Activated T-cell treated with anti-CD3 and anti-CD28 coated beads for 24 hours (primary cell): ENCODE results near the gene MED12L.
"Not testable (repeated sequence)": the region's sequence is repeated elsewhere in the genome, so short reads cannot be mapped to it uniquely, and the experiment has no call there.

Experiments
- DNase-seq: peaks from one replicate; pipeline ENCODE4 v3.0.0-alpha.2; 2020; ENCODE audit warnings: low read depth

Gene MED12L

GRCh38 chr3:151085227-151085888, at the start of gene MED12L:
Gene MED12L (plus strand): TSS chr3:151085664. CDS start chr3:151086927, 1,263 bp downstream.
- peak; percentile 47 for DNase-seq

- no peak for DNase-seq
These were observed 47.6 kb upstream of the MED12L start for GRCh38 chr3:151037746-151038477.

- no peak for DNase-seq
These were observed 40.8 kb upstream of the MED12L start for GRCh38 chr3:151044706-151045105.

GRCh38 chr3:151047636-151048035, 37.8 kb upstream of the MED12L start:
- no peak for DNase-seq

- no peak for DNase-seq
These were observed 33.9 kb upstream of the MED12L start for GRCh38 chr3:151051533-151051932.

GRCh38 chr3:151052346-151052745, 33.1 kb upstream of the MED12L start:
- DNase-seq = no peak

- no peak for DNase-seq
These were observed 32.7 kb upstream of the MED12L start for GRCh38 chr3:151052756-151053155.

GRCh38 chr3:151058740-151059139, 26.7 kb upstream of the MED12L start:
- no peak for DNase-seq

GRCh38 chr3:151062611-151063010, 22.9 kb upstream of the MED12L start:
- DNase-seq = no peak

GRCh38 chr3:151067158-151067557, 18.3 kb upstream of the MED12L start:
- no peak for DNase-seq

GRCh38 chr3:151072842-151073241, 12.6 kb upstream of the MED12L start:
- DNase-seq = not testable (repeated sequence)

GRCh38 chr3:151074256-151074655, 11.2 kb upstream of the MED12L start:
- DNase-seq = no peak

- no peak for DNase-seq
These were observed 9.4 kb upstream of the MED12L start for GRCh38 chr3:151075869-151076562.

- no peak for DNase-seq
These were observed 8.8 kb upstream of the MED12L start for GRCh38 chr3:151076626-151077025.

GRCh38 chr3:151081082-151081481, 4.4 kb upstream of the MED12L start:
- DNase-seq = not testable (repeated sequence)

- no peak for DNase-seq
These were observed 2.3 kb upstream of the MED12L start for GRCh38 chr3:151082880-151083838.

- no peak for DNase-seq
These were observed 604 bp upstream of the MED12L start for GRCh38 chr3:151084893-151085226.

- DNase-seq = no peak
These were observed 522 bp downstream of the MED12L start for GRCh38 chr3:151085889-151086483.

- DNase-seq = peak; percentile 57
These were observed 1.3 kb downstream of the MED12L start for GRCh38 chr3:151086484-151087456.

- no peak for DNase-seq
These were observed 2.2 kb downstream of the MED12L start for GRCh38 chr3:151087648-151088047.
